Trophoblast cell (in vitro differentiated cells and primary cell): ENCODE results near the gene GGT6.

Source experiments
- DNase-seq, 2 donors: peaks; one replicate each; pipeline ENCODE4 v3.0.0-alpha.2; 2016
- H2AFZ ChIP-seq: 2 replicates; pipeline ENCODE4 v1.6.1; 2013; ENCODE audit warnings: low read length, moderate library complexity, mild to moderate bottlenecking; ENCODE audit not compliant: insufficient read depth, poor library complexity
- H2AK5ac ChIP-seq: 2 replicates; pipeline ENCODE4 v1.6.1; 2013; ENCODE audit warnings: mild to moderate bottlenecking, low read length
- H2BK120ac ChIP-seq: 2 replicates; pipeline ENCODE4 v1.6.1; 2013; ENCODE audit warnings: low read length, mild to moderate bottlenecking, moderate library complexity; ENCODE audit not compliant: insufficient read depth, poor library complexity
- H2BK12ac ChIP-seq: 2 replicates; pipeline ENCODE4 v1.6.1; 2013; ENCODE audit warnings: mild to moderate bottlenecking, low read length, moderate library complexity
- H2BK5ac ChIP-seq: 2 replicates; pipeline ENCODE4 v1.6.1; 2013; ENCODE audit warnings: low read length, low read depth, moderate library complexity, mild to moderate bottlenecking; ENCODE audit not compliant: poor library complexity
- H3K14ac ChIP-seq: 2 replicates; pipeline ENCODE4 v1.6.1; 2013; ENCODE audit warnings: mild to moderate bottlenecking, low read length
- H3K18ac ChIP-seq: 2 replicates; pipeline ENCODE4 v1.6.1; 2013; ENCODE audit warnings: mild to moderate bottlenecking, low read length
- H3K23ac ChIP-seq: 2 replicates; pipeline ENCODE4 v1.6.1; 2013; ENCODE audit warnings: low read length
- H3K27ac ChIP-seq: 2 replicates; pipeline ENCODE4 v1.5.1; 2013; ENCODE audit warnings: low read depth, mild to moderate bottlenecking, inconsistent platforms, low read length, moderate library complexity
- H3K27me3 ChIP-seq: 2 replicates; pipeline ENCODE4 v1.6.1; 2013; ENCODE audit warnings: inconsistent platforms, mild to moderate bottlenecking, low read length, moderate library complexity; ENCODE audit not compliant: insufficient read depth
- H3K36me3 ChIP-seq, 2 experiments: 1 replicate in 1 of 2; 2 replicates in 1 of 2; pipeline ENCODE4 v1.6.1; 2013; ENCODE audit warnings: low read length in 2 of 2, mild to moderate bottlenecking in 2 of 2, moderate library complexity in 1 of 2; ENCODE audit not compliant: insufficient read depth in 2 of 2, control insufficient read depth in 1 of 2
- H3K4ac ChIP-seq: 2 replicates; pipeline ENCODE4 v1.6.1; 2013; ENCODE audit warnings: low read depth, mild to moderate bottlenecking, low read length, moderate library complexity
- H3K4me1 ChIP-seq, 2 experiments: 1 replicate in 1 of 2; 2 replicates in 1 of 2; pipeline ENCODE4 v1.6.1; 2013; ENCODE audit warnings: low read length in 2 of 2, mild to moderate bottlenecking in 2 of 2, moderate library complexity in 1 of 2; ENCODE audit not compliant: insufficient read depth in 2 of 2, control insufficient read depth in 1 of 2
- H3K4me2 ChIP-seq: 2 replicates; pipeline ENCODE4 v1.6.1; 2013; ENCODE audit warnings: inconsistent platforms, mild to moderate bottlenecking, low read length, moderate library complexity
- H3K4me3 ChIP-seq: 2 replicates; pipeline ENCODE4 v1.5.1; 2013; ENCODE audit warnings: mild to moderate bottlenecking, low read depth, low read length, inconsistent platforms
- H3K79me1 ChIP-seq: one replicate; pipeline ENCODE4 v1.6.1; 2013; ENCODE audit warnings: low read length
- H3K79me2 ChIP-seq: 2 replicates; pipeline ENCODE4 v1.6.1; 2013; ENCODE audit warnings: low read length, mild to moderate bottlenecking; ENCODE audit not compliant: control insufficient read depth, insufficient read depth, poor library complexity
- H3K9ac ChIP-seq: 2 replicates; pipeline ENCODE4 v1.6.1; 2013; ENCODE audit warnings: mild to moderate bottlenecking, low read length
- H3K9me3 ChIP-seq: 2 replicates; pipeline ENCODE4 v1.6.1; 2013; ENCODE audit warnings: low read depth, mild to moderate bottlenecking, control low read depth, inconsistent platforms, low read length; ENCODE audit not compliant: insufficient read depth
- H4K12ac ChIP-seq: 2 replicates; pipeline ENCODE4 v1.6.1; 2013; ENCODE audit warnings: low read depth, mild to moderate bottlenecking, low read length, moderate library complexity
- H4K8ac ChIP-seq: 2 replicates; pipeline ENCODE4 v1.6.1; 2013; ENCODE audit warnings: low read depth, mild to moderate bottlenecking, low read length, moderate library complexity
- H4K91ac ChIP-seq: one replicate; pipeline ENCODE4 v1.6.1; 2013; ENCODE audit warnings: low read depth, mild to moderate bottlenecking, low read length, moderate library complexity
- WGBS: extraction: QIAGEN DNeasy Blood & Tissue Kit; methylation state at CpG from one replicate; pipeline ENCODE4 v1.1.7; 2013; ENCODE audit warnings: missing lambda C conversion rate; ENCODE audit not compliant: insufficient read length, insufficient coverage; ENCODE audit errors: extremely low coverage; 5-methylcytosine and 5-hydroxymethylcytosine counted together

The GGT6 gene

DNA sequence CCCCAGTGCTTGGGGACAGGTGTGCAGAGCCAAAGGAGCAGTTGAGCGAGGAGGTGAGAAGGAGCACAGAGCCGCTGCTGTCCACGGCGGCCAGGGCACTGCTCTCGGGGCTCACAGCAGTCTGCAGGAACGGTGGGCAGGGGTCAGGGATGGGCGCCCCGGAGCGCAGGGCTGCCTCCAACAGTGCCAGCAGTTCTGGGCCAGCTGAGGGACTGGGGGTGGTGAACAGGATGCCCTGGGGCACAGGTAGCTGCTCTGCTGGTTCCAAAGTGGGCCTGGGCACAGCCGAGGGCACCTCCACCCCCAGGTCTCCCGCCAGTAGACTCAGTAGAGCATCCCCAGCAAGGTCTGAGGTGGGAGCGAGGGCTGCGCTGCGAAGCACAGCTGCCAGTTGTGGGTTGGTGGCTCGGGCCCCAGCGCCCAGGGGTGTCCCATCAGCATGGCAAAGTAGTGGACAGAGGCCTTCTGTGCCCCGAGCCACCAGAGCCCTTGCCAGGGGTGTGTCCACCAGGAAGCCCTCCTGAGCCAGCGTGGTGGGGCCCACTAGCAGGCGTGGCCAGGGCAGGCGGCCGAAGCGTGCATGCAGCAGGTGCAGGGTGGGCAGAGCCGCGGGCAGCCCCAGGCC lies 1.9 kb downstream of the GGT6 start:
- peaks cover 8% of the 10 kb centered on the region for H3K79me1 ChIP-seq
- no peak overlapping the region for H2BK12ac ChIP-seq
- H3K36me3 ChIP-seq: peaks cover 0 to 4% of the 10 kb centered on the region in 2 experiments
- H3K27ac ChIP-seq: no peak overlapping the region
- no peak overlapping the region for H4K12ac ChIP-seq
- no peaks in the 10 kb centered on the region for H3K27me3 ChIP-seq
- no CpG with 5 or more reads among the region's 24 CpGs for WGBS
- H2BK5ac ChIP-seq: no peak overlapping the region
- H3K4me2 ChIP-seq: no peak overlapping the region
- H3K14ac ChIP-seq: no peak overlapping the region
- DNase-seq: no peak
- no peak overlapping the region for H4K91ac ChIP-seq
- H3K23ac ChIP-seq: no peak overlapping the region
- no peak overlapping the region for H3K18ac ChIP-seq
- no peaks in the 10 kb centered on the region for H3K9me3 ChIP-seq
- H2AFZ ChIP-seq: no peak overlapping the region
- no peak overlapping the region for H3K9ac ChIP-seq
- peaks cover 8% of the 10 kb centered on the region for H3K79me2 ChIP-seq
- no peak overlapping the region for H2AK5ac ChIP-seq
- H3K4me1 ChIP-seq: peaks cover 27 to 30% of the 10 kb centered on the region in 2 experiments
- H4K8ac ChIP-seq: no peak overlapping the region
- no peak overlapping the region for H3K4ac ChIP-seq
- H2BK120ac ChIP-seq: no peak overlapping the region
- H3K4me3 ChIP-seq: no peak overlapping the region

GRCh38 chr17:4557626-4558346 lies 2.6 kb downstream of the GGT6 start:
- Histone ChIP-seq H3K23ac (no peak overlapping the region), H2BK120ac (no peak overlapping the region), H3K27me3 (no peaks in the 10 kb centered on the region), H3K79me2 (peaks cover 8% of the 10 kb centered on the region), H2BK5ac (no peak overlapping the region), H2AFZ (no peak overlapping the region), H4K8ac (no peak overlapping the region), H3K9ac (no peak overlapping the region), H3K4ac (no peak overlapping the region), H2BK12ac (no peak overlapping the region), H3K27ac (no peak overlapping the region), H2AK5ac (peak overlapping the region; percentile 30), H3K9me3 (no peaks in the 10 kb centered on the region), H3K14ac (peak overlapping the region; percentile 11), H3K18ac (no peak overlapping the region), H3K4me2 (no peak overlapping the region), H3K79me1 (peaks cover 8% of the 10 kb centered on the region), H4K12ac (no peak overlapping the region), H3K36me3 (peaks cover 3 to 7% of the 10 kb centered on the region in 2 experiments), H4K91ac (no peak overlapping the region), H3K4me1 (peaks cover 27 to 30% of the 10 kb centered on the region in 2 experiments), H3K4me3 (no peak overlapping the region)
- WGBS: no CpG with 5 or more reads among the region's 6 CpGs
- peak; percentile 79 to 96 for DNase-seq

DNA sequence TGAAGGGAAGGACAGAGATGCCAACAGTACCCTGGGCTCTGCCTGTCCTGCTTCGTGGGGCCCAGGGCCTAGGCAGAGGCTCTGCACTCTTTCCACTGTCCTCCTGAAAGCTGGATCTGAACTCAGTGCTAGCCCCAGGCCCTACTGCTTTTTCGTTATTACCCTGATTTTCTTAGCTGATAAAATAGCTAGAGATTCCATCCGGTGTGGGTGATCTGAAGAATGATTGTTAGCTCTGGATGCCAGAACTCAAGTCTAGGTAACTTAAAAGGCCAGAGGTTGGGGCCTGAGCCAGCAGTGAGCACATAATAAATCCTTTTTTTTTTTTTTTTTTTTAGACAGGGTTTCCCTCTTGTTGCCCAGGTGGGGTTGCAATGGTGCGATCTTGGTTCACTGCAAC lies 3.4 kb downstream of the GGT6 start:
- H4K12ac ChIP-seq: no peak overlapping the region
- peaks cover 9 to 11% of the 10 kb centered on the region in 2 experiments for H3K36me3 ChIP-seq
- no peaks in the 10 kb centered on the region for H3K9me3 ChIP-seq
- H3K9ac ChIP-seq: no peak overlapping the region
- peak overlapping the region; percentile 1 for H2BK12ac ChIP-seq
- H3K4me1 ChIP-seq: peaks cover 27 to 30% of the 10 kb centered on the region in 2 experiments
- no peak overlapping the region for H3K23ac ChIP-seq
- peaks cover 8% of the 10 kb centered on the region for H3K79me1 ChIP-seq
- H3K27me3 ChIP-seq: no peaks in the 10 kb centered on the region
- no peak overlapping the region for H2BK5ac ChIP-seq
- H2AK5ac ChIP-seq: no peak overlapping the region
- no peak overlapping the region for H2BK120ac ChIP-seq
- peak; percentile 78 to 91 for DNase-seq
- H3K4me2 ChIP-seq: no peak overlapping the region
- H2AFZ ChIP-seq: no peak overlapping the region
- H3K79me2 ChIP-seq: peaks cover 8% of the 10 kb centered on the region
- no peak overlapping the region for H3K4me3 ChIP-seq
- H4K8ac ChIP-seq: peak overlapping the region; percentile 25
- H3K18ac ChIP-seq: no peak overlapping the region
- peak overlapping the region; percentile 33 for H4K91ac ChIP-seq
- no peak overlapping the region for H3K4ac ChIP-seq
- no peak overlapping the region for H3K27ac ChIP-seq
- H3K14ac ChIP-seq: no peak overlapping the region
- no CpG with 5 or more reads among the region's 4 CpGs for WGBS

DNA sequence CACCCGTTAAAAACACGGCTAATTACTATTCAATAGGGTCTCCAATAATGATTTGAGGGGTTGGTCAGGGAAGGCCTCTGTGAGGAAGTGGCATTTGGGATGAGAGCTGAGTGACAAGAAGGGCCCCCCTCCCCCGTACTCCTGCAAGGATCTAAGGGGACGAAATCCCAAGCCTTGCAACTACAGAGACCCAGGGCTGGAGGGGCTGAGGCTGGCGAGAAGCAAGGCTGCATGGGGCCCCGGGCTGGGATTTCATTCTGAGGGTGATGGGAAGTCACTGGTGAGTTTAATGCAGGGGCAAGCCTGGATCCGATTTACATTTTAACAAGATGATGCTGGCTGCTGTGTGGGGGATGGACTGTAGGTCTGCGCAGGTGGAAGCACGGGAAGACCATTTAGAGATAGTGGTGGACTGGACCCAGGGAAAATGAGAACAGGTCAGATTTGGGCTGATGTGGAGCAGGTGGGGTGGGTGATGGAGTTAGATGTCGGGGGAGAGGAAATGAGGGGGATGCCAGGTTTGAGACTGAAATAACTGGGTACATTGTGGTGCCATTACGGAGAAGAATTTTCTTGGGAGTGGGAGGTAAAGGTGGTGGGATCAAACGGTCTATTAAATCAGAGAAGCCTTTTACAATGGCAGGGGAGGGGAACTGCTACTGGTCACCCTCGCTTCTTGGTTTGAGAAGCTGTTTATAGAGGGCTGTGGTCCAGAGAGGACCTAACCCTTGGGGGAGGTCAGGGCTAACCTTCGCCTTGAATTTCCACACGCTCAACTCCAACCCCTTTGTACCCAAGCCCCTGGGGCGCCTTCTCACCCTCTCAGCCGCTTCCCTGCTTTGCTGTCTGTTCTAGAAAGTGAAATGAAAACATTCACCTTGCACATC lies 4.3 kb downstream of the GGT6 start:
- no peak for DNase-seq
- H4K91ac ChIP-seq: peak overlapping the region; percentile 79
- H3K23ac ChIP-seq: no peak overlapping the region
- no peak overlapping the region for H3K14ac ChIP-seq
- no peak overlapping the region for H3K9ac ChIP-seq
- H4K12ac ChIP-seq: peak overlapping the region; percentile 93
- H3K27me3 ChIP-seq: no peaks in the 10 kb centered on the region
- H2BK120ac ChIP-seq: no peak overlapping the region
- H2BK12ac ChIP-seq: peak overlapping the region; percentile 66
- H3K27ac ChIP-seq: peak overlapping the region; percentile 50
- peak overlapping the region; percentile 17 for H3K4ac ChIP-seq
- no peak overlapping the region for H3K18ac ChIP-seq
- H2AFZ ChIP-seq: no peak overlapping the region
- H3K36me3 ChIP-seq: peaks cover 16 to 18% of the 10 kb centered on the region in 2 experiments
- no peak overlapping the region for H3K4me3 ChIP-seq
- H3K79me2 ChIP-seq: peaks cover 8% of the 10 kb centered on the region
- H3K4me2 ChIP-seq: peak overlapping the region; percentile 53
- WGBS: 100% methylated on average over 1 of the region's 17 CpGs
- H3K4me1 ChIP-seq: peaks cover 27 to 30% of the 10 kb centered on the region in 2 experiments
- peaks cover 8% of the 10 kb centered on the region for H3K79me1 ChIP-seq
- peak overlapping the region; percentile 64 for H2AK5ac ChIP-seq
- peaks cover 2% of the 10 kb centered on the region for H3K9me3 ChIP-seq
- H4K8ac ChIP-seq: peak overlapping the region; percentile 95
- peak overlapping the region; percentile 77 for H2BK5ac ChIP-seq
